Stimulated activated CD4-positive, alpha-beta T cell treated with anti-CD3 and anti-CD28 coated beads, Interleukin-1b, Interleukin-23, amount 100 ng/mL, for 4 hours (primary cell): ENCODE data around the gene AP3B1.
"Not testable (repeated sequence)": the region's sequence is repeated elsewhere in the genome, so short reads cannot be mapped to it uniquely, and the experiment has no call there.

Experiments used
- DNase-seq, 2 donors: peaks; one replicate each; pipeline ENCODE4 v3.0.0-alpha.2; 2020; ENCODE audit warnings: low read depth in 2 of 2

The AP3B1 gene

DNA sequence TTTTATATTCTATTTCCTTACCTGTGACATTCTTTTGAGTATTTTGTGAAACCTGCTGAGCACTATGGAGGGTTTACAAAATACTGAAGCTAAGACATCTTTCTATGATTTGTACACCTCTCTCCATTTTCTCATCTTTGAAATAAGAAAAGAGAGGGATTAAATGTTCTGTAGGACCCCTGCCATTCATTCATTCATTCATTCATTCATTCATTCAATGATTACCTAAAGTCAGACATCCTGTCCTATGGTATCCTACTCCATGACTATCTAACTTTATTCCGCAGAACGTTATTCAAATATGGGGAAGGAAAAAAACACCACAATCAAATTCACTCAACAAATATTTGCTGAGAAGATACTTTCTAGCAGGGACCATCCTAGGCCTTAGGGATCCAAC is 51.4 kb downstream of the AP3B1 start:
- DNase-seq, result no peak

DNA sequence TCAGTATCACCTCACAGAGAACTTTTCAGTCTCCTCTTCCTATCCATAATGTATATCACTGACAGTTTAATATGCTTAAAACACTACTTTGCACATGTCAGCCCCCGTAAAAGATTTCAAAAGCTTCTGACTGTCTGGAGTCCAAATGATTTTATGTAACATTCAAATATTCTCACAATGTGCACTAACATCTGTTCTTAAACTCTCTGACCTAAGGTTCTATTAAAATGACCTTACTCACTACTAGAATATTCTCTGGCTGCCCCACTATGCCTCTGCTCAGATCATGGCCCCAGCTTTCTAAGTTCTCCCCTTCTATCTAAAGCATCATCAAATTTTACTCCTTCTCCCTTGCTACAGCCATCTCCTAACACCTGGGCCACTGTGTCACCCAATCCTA is 52.5 kb downstream of the AP3B1 start:
- no peak for DNase-seq

DNA sequence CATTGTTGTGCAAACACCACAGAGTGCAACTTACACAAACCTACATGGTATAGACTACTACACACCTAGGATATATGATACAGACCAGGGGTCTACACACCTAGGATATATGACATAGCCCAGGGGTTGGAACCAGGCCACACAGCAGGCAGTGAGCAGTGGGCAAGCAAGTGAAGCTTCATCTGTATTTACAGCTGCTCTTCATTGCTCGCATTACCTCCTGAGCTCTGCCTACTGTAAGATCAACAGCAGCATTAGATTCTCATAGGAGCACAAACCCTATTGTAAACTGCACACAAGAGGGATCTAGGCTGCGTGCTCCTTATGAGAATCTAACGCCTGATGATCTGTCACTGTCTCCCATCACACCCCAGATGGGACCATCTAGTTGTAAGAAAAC is 56.6 kb downstream of the AP3B1 start:
- DNase-seq, result no peak

DNA sequence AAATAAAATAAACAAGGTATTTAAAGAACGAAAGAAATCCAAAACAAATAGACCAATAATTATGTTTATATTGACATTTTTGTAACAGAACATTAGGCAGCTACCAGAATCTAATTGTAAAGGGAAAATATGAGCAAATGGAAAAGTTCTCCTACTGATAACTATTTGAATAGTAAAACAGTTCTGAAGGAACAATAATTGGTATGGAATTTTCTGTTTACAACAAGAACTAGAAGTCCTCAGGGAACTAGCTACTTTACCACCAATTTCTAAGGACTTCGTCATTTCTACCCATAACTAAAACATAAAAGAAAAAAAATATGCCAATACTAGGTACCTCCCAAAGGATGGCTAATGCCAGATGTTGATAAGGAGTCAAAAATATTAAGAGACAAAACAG is 58.5 kb downstream of the AP3B1 start:
- no peak for DNase-seq

DNA sequence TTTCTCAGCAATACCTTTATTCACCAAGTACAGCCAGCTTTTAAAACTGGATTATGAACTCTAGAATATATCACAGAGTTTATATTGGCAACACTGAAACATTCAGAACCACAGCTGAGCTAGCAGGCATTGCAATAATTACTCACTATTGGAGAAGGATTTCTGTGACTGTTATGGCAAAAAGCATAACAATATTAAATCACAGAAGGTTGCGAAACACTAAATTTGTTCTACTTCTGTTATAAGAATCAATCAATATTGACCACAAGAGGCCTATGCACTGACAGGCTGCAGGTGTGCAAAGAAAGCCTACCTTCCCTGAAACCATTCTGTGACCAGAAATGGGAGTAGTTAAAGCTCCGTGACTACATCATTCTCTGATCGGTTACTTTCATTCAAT is 59.2 kb downstream of the AP3B1 start:
- no peak for DNase-seq

DNA sequence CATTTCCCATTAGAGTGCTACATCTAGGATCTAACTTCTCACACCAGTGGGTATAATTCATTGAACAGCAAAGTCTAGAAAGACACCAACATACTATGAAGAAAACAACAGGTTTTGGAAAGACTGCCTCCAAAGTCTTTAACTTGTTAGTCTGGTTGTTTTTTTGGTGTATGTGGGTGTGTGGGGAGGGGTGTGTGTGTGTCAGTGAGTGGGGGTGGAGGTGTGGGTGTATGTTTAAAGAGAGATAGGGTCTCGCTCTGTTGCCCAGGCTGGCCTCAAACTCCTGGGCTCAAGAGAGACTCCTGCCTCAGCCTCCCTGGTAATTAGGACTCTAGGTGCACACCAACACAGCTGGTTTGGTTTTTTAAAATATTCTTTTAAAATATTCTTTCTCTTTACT is 59.7 kb downstream of the AP3B1 start:
- no peak for DNase-seq

DNA sequence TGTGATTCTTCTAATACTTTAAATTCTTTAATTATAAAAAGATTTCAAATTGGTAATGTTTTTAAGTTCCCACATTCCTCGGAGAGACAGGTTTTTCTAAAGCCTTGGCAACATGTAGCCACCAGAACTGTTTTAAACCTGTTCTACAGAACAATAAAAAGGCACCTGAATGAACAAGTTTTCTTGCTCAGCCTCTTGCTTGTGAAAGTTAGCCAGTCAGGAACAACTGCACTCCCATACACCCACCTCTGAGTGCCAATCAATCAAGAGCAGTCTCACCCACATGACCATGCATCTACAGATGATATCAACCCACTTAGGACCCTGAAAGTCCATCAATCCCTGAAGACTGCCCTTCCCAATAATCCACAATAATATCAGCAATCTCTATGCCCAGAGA is 62.3 kb downstream of the AP3B1 start:
- DNase-seq, result no peak

DNA sequence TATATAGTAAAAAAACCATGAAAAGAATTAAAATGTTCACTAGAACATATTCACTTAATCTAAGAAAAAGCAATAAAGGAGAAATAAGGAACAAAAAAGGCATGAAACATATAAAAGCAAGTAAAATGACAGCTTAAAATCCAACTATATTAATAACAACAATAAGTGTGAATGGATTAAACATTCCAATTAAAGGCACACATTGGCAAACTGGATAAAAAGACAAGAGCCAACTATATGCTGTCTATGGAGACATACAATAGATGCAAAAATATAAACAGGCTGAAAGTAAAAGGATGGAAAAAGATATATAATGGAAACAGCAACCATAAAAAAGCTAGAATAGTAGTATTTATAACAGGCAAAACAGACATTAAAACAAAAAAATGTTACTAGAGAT is 70.1 kb downstream of the AP3B1 start:
- no peak for DNase-seq

DNA sequence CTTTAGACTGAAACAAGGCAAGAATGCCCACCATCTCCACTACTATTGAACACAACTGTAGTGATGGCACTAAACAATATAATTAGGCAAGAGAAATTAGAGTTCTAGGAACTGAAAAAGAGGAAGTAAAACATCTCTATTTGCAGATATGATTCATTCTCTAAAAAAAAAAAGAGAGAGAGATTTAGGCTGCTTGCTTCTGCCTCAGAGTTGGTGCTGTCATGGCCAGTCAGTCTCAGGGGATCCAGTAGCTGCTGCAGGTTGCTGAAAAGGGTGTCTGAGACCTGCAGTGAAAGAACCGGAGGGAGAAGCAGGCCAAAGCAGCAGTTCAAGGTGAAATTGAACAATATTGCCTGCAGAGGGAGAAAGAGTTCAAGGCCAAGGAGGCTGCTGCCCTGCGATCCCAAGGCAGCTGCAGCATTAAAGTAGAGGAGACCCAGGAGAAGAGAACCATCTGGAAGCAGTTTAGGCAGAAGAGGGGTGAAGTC is 72.5 kb downstream of the AP3B1 start:
- no peak for DNase-seq

DNA sequence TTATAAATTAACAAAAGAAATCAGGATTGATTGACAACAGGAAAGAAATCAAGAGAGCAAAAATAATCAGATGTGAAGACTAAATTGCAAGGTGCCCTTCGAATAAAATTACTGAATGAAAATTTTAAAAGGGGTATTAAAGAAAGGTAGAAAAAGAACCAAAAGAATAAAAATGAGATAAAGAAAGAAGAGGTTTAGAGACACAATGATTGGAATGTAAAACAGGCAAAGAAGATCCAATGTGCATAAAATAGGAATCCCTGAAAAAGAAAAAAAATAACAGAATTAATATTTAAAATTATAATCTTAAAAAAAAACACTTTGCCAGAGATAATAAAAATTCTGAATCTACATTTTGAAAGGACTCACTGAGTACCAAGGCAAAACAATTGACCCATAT is 73.0 kb downstream of the AP3B1 start:
- no peak for DNase-seq

DNA sequence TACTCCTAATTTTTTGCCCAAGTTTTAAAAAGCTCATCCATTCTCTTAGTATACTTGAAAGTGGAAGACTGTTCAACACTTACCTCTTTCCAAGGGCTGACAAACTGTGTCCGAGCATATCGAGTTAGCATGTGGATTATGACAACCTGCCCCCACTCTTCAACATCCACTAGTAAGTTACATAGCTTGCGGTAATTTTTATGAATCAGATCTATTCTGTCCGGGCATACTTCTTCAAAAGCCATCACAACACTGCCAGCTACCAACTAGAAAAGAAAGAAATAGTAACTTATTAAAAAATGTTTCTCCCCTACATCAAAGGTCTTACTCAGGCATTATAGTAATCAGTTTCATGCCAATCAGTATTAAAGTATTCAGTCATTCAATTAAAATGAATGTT is 78.5 kb downstream of the AP3B1 start:
- DNase-seq, result no peak

DNA sequence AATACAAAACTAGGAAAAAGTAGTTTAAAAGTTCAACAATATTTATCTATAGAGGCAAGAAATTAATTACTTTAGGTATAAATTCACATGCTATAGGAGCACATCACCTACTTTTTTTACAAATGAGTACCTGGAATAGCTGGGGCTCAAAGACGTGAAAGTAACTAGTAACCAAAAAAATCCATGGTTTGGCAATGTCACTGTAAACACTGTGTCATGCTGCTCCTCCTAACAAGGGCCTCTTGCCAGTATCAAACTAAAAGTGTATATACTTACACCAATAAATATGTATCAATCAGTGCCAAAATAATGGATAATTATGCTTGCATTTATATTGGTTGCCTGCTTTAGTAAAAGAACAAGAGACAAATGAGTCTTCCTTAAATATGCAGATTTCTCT is 78.9 kb downstream of the AP3B1 start:
- no peak for DNase-seq

DNA sequence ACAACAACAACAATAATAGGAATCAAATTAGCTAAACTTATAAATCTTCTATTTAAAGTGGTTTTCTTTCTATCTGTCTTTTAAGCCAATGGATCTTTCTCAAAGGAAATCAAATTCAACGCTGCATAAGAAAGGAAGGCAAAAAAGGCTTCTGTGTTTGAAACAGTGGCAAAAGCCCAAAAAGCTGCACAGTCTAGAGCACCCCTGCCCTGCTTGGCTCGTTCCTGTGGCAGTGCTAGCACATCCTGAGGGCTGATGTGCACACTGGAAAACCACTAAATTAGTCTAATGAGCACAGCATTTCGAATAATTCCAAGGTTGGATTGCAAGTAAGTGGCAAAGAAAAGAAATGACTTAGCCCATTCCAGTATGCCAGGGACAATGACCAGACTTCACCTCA is 80.7 kb downstream of the AP3B1 start:
- DNase-seq, result no peak

DNA sequence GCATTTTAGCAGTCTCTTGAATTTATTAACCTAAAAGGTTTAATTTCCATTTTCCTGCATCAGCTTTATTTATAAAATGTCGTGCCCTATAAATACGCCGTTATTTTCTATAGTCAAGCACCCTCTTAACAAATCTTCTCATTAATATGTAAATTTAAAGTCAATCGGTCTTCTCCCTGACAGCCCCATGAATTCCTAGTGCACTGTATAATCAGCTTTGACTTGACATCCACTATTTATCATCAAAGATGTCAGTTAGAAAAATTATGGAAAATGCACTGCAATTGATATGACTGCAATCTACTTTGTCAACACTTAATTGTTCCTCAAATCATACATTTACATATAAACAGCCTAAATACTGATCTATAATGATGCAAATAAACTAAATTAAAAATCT is 83.4 kb downstream of the AP3B1 start:
- no peak for DNase-seq

DNA sequence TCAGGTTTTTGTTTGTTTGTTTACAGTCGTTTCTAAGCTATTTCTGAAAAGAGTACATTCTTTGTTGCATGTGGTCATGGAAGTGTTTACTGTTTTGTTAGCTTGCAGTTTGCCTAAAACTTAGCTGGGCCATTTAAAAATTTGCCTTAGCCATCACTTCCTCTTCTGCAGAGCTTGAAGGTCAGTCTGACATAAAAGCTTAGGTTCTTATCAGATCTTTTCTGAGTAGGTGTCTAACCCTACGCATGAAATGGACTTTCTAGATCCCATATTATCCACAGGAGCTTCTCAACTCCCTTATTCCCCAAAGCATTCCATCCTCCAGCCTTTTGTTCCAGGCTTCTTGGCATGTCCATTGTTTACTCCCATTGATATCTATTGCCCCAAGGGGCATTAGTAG is 90.3 kb downstream of the AP3B1 start:
- no peak for DNase-seq

DNA sequence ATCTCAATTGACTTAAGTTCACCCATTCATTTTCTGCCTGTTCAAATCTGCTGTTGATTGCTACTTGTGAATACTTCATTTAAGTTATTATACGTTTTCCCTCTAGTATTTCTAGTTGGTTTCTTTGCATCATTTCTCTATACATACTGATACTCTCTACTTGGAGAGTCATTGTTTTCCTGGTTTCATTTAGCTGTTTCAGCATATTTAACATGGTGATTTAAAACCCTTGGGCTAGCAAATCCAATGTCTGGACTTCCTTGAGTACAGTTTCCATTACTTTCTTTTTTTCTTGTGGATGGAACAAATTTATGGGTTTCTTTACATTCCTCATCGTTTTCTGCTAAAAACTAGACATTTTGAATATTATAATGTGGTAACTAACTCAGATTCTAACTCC is 90.7 kb downstream of the AP3B1 start:
- no peak for DNase-seq

DNA sequence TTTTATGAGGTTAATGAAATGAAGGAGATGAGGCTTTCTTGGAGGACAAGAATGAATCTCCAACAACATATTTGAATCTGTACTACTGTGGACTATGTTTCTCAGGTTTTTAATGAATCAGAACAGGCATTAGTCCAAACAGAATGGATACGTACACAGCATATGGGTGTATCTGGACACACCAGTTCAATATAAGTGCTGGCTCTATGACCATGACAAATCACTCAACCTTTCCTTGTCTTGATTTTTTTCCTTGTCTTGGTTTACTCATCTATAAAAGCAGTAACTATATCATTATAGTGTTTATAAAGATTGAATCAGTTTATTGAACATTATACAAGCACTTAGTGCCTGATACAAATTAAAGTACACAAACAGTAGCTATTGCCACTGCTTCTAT is 104.1 kb downstream of the AP3B1 start:
- no peak for DNase-seq

DNA sequence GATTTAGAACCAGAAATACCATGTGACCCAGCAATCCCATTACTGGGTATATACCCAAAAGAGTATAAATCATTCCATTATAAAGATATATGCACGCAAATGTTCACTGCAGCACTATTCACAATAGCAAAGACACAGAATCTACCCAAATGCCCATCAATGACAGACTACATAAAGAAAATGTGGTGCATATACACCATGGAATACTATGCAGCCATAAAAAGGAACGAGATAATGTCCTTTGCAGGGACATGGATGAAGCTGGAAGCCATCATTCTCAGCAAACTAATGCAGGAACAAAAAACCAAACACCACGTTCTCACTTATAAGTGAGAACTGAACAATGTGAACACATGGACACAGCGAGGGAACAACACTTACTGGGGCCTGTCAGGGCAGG is 105.8 kb downstream of the AP3B1 start:
- DNase-seq, result not testable (repeated sequence)

DNA sequence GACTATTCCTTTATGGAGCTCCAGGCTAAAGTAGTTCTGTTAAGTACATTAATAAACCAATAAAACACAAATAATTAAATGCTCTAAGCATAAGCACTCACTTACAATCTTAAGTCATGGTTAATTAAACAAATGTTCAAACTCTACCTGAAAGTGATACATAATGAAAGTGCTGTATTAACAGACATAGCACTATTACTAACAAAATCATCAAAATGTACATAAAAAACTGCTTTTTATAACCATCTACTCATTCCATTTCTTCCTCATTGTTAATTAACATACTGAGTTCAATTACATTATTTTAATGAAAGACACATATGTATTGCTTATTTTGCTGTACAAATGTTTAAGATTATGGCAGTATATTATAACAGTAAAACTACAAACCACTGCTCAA is 107.3 kb downstream of the AP3B1 start:
- no peak for DNase-seq

DNA sequence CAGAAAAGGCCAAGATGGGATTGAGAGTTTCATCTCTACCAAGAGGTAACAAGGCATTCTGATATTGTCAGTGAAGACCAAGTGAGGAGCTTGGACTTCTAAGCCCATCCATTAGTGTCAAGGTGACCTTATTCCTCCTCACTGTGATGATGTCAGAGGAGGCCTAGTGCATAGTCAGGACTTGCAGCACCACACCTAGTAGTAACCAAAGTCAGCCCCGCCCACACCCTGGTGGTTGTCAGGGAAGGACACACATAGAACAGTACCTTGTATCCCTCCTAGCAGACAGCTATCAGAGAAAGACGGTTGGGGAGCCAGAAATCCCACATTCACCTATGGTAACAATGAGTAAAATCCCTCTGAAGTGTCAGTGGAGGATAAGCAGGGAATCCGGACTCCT is 111.7 kb downstream of the AP3B1 start:
- DNase-seq, result no peak

DNA sequence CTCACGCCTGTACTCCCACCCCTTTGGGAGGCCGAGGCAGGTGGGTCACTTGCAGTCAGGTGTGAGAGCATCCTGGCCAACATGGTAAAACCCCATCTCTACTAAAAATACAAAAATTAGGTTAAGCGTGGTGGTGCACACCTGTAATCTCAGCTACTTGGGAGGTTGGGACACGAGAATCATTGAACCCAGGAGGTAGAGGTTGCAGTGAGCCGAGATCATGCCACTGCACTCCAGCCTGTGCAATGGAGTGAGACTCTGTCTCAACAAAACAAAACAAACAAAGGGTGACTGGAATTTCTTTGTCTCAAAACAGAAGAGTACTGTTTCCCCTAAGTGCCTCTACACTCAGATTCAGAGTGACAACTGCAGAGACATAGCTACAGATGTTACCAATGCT is 116.1 kb downstream of the AP3B1 start:
- DNase-seq, result no peak

DNA sequence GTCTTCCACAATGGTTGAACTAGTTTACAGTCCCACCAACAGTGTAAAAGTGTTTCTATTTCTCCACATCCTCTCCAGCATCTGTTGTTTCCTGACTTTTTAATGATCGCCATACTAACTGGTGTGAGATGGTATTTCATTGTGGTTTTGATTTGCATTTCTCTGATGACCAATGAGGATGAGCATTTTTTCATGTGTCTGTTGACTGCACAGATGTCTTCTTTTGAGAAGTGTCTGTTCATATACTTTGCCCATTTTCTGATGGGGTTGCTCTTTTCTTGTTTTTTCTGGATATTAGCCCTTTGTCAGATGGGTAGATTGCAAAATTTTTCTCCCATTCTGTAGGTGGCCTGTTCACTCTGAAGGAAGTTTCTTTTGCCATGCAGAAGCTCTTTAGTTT is 124.2 kb downstream of the AP3B1 start:
- not testable (repeated sequence) for DNase-seq

DNA sequence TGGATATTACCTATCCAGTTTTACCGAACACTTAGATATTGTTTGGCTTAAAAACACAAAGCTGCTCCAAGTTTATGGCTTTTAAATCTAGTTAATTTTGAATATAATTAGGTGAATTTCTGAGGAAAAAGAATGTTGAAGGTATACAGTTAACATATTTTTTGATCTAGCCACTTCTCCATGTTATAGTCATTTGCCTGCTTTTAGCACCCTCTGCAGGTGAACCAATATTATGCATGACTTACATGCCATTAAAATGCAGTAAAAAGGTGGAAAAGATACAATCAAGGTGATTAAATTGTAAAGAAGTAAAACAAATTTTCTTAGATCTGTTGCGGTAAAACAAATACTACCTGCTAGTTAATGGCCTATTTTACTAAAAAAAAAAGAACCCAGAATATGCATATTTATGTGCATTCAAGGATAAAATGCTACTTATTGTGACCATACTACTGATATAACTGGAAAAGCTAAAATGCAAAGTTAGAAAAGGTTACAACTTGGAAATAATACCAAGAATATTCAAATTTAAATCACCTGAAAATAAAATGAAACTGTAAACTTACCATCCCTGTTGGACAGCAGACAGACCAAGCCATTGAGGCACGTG is 132.1 kb downstream of the AP3B1 start:
- DNase-seq, result no peak

DNA sequence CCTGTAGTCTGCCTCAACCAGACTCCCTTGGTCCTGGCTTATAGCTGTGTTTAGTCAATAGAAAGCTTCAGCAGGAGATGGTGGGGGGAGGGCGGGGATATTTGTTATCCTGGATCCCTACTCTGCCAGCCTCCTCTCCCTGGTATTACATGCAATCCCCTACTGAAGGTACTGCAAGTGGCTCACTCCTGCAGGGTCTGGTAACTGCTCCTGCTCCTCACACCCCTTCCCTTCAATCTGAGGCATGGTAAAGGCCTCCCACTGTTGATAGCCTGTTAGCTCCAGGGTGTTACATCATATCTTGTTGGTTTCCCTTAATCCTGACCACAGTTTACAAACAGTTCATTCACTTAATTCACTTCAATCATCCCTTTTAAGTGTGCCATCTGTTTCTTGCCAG is 137.5 kb downstream of the AP3B1 start:
- no peak for DNase-seq
